Activated T-helper 1 cell treated with Interleukin-2 at 50 U/mL for 16 hours (primary cell): ENCODE results near the gene CAB39.

Experiments
- DNase-seq: peaks from one replicate; pipeline ENCODE4 v3.0.0-alpha.2; 2020; ENCODE audit warnings: low read depth

The CAB39 gene

DNA sequence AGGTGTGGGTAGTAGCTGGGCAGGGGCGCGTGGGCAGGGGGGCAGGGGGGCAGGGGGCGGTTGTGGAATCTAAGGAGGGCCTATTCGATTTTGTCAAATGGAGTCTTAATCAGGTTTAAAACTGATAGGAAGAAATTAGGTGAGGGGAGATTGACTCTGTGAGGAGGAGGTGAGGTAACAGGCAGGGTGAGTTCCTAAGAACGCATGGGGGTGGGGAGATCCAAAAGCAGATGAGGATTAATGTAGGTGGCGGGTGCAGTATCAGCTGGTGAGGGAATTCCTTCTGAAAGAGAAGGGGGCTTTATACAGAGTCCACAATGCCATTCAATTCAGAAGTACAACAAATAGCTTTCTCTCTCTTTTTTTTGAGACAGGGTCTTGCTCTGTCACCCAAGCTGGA, 72.7 kb downstream of the CAB39 start:
- no peak for DNase-seq

DNA sequence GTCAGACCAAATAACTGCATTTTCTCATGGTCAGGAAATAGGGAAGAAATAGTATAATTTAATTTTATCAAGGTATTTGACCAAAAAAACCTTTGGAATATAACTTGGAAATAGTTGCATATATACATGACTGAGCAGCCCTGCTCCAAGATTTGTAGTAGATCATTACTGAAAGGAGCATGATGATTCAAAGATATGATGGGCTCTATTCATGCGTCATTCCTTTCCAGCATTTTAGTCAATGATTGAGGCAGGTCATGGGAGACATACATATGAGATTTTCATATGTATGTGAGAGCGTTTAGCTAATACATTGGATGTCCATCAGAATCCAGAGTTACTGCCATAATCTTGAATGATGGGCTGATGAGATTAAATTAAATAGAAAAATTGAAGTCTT, 74.5 kb downstream of the CAB39 start:
- DNase-seq, result no peak

GRCh38 chr2:230788554-230789175, 76.0 kb downstream of the CAB39 start:
- no peak for DNase-seq

DNA sequence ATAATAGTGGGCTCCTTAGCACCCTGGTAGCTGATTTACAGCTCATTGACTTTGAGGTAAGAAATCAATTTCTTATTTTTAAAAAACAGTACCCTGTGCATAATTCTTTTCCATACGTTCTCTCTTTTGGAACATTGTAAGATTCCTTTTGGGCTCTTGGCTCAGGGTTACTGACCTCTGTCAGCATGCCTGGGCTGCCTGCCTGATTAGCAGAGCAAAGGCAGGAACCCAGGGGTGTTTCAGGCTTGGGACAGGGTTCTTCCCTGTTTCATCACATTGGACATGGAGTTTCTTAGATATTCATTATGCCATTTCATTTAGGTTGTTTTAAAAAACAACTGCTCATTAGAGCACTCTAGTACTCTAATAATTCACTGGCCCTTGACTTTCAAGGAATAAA, 78.3 kb downstream of the CAB39 start:
- DNase-seq, result no peak

- peak; percentile 47 for DNase-seq
Measured at GRCh38 chr2:230793572-230794359, 81.1 kb downstream of the CAB39 start.

GRCh38 chr2:230794497-230794896, 81.9 kb downstream of the CAB39 start:
- DNase-seq, result no peak

- no peak for DNase-seq
Measured at GRCh38 chr2:230795856-230796255, 83.2 kb downstream of the CAB39 start.

- DNase-seq, result no peak
Measured at GRCh38 chr2:230796280-230796862, 83.7 kb downstream of the CAB39 start.

- no peak for DNase-seq
Measured at GRCh38 chr2:230797515-230798495, 85.2 kb downstream of the CAB39 start.

DNA sequence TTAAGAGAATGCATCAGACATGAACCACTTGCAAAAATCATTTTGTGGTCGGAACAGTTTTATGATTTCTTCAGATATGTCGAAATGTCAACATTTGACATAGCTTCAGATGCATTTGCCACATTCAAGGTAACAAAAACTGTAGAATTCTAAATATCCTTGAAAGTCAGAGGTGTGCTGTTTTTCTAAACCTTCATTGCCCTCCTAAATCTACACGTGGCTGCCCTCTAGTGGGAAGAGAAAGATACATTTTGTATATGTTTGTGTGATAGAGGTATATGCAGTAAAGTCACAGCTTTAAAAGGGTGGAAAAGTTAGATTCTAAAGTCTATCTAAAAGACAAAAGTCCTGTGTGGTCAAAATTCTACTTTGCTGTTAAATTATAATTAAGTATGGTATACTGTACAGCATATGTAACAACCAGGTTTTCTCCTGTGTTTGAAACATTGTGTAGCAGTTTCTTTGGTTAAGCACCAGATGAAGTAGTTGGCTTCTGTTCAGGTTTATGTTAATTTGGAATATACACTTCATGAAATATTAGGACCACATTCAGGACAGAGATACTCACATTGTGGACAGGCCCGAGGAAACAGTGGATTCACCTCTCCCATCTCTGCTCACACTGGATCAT, 86.2 kb downstream of the CAB39 start:
- DNase-seq, result no peak

- no peak for DNase-seq
Measured at GRCh38 chr2:230805353-230806017, 92.8 kb downstream of the CAB39 start.

DNA sequence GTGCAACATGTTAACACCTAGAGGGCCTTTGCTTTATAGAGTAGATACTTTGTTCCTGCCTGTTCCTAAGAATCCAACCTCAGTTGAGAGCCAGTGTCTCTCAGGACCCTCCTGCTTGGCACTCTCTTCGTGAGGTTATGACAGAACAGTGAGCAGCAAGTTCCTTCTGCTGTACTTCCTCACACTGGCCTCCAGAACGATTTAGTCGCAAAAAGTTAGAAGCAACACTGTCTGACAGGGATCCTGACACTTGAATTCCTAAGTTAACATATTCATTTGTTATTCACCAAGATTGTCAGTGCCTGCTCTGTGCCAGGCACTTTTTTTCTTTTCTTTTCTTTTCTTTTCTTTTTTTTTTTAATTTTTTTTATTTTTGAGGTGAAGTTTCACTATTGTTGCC, 95.1 kb downstream of the CAB39 start:
- DNase-seq, result no peak

- no peak for DNase-seq
Measured at GRCh38 chr2:230809015-230809414, 96.4 kb downstream of the CAB39 start.

GRCh38 chr2:230809677-230810251, 97.1 kb downstream of the CAB39 start:
- no peak for DNase-seq

GRCh38 chr2:230811508-230811907, 98.9 kb downstream of the CAB39 start:
- DNase-seq, result no peak

- no peak for DNase-seq
Measured at GRCh38 chr2:230812033-230812432, 99.4 kb downstream of the CAB39 start.

GRCh38 chr2:230814616-230815015, 102.0 kb downstream of the CAB39 start:
- no peak for DNase-seq

- no peak for DNase-seq
Measured at GRCh38 chr2:230815088-230815487, 102.4 kb downstream of the CAB39 start.

DNA sequence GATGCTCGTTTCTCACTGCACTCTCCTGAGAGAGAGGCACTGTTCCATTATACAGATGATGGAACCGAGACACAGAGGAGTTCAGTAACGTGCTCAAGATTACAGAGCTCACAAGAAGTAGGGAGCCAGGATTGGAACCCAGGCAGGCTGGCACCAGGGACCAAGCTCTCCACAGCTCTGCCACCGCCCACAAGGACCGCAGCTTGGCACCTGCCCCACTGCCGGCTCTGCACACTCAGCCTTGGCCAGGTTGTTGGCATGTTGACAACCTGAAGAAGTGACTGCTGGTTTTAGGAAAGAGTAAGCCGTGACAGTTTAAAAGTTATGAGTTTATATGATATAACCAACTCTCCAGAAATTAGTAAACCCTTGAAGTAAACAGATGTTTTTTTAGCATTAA, 104.1 kb downstream of the CAB39 start:
- DNase-seq, result no peak

DNA sequence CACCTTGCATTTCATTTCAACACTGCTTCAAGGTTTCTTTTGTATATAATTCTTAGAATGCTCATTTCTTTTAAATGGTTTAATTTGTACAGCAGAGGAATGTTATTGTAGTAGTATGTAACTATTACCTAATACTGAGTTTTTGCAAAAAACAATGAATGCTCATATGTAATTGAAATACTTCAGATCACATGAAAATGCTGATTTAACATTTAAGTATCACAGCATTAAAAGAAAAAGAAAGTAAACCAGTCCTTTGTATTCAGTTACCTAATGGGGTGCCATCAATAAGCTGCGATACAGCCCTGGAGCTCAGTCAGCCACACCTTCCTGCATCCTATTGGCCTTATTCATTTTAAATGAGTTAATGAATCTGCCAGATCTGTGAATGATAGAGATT, 106.8 kb downstream of the CAB39 start:
- DNase-seq, result no peak
